Uterus (tissue), 2 donors: ENCODE data around the gene SMOC2.

Experiments used
- POLR2A ChIP-seq, 2 donors: fragments of 450-650 bp; IDR thresholded peaks; one replicate each; pipeline ENCODE4 v1.6.1; 2016; ENCODE audit warnings: antibody characterized with exemption in 2 of 2, mild to moderate bottlenecking in 1 of 2, moderate library complexity in 1 of 2
- TF ChIP-seq, protein P1 (sequence below), 4 experiments: fragments of 200-600 bp in 2 of 4; fragments of 450-650 bp in 2 of 4; sonication (generic) in 2 of 4; IDR thresholded peaks; one replicate each; pipeline ENCODE4 v1.5.1; 2016 to 2019; ENCODE audit warnings: antibody characterized with exemption in 4 of 4, mild to moderate bottlenecking in 2 of 4, moderate library complexity in 1 of 4

DNA sequence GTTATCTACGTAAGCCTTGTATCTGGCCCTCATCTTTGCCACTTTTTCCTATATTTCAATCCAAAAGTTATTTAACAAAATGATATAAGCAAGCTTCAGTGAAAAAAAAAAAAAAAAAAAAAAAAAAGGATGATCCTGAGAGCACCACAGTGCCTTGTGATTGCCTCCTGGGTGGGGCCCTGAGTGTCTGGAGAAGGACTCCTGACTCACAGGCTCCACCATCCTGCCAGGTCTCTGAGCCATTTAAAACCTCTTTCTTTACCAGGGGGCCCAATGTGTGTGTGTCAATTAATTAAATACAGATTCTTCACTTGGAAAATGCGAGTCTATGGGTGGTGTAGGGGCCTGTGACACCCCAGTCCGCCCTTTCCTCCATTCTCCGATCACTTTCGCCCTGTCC is 105.2 kb downstream of the SMOC2 start:
- TF ChIP-seq, protein P1, sequence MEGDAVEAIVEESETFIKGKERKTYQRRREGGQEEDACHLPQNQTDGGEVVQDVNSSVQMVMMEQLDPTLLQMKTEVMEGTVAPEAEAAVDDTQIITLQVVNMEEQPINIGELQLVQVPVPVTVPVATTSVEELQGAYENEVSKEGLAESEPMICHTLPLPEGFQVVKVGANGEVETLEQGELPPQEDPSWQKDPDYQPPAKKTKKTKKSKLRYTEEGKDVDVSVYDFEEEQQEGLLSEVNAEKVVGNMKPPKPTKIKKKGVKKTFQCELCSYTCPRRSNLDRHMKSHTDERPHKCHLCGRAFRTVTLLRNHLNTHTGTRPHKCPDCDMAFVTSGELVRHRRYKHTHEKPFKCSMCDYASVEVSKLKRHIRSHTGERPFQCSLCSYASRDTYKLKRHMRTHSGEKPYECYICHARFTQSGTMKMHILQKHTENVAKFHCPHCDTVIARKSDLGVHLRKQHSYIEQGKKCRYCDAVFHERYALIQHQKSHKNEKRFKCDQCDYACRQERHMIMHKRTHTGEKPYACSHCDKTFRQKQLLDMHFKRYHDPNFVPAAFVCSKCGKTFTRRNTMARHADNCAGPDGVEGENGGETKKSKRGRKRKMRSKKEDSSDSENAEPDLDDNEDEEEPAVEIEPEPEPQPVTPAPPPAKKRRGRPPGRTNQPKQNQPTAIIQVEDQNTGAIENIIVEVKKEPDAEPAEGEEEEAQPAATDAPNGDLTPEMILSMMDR (IDR thresholded peaks at IDR 0.05): no peak
- no peak for TF ChIP-seq POLR2A (IDR thresholded peaks at IDR 0.05)
